OCI-LY1 (cell line): Measurements from ENCODE around the gene TANC1.

Experiments
- H2AFZ ChIP-seq: fragments of 200-600 bp; sonication (generic), shearing (Covaris generic); 2 replicates; pipeline ENCODE4 v1.6.0; 2014; ENCODE audit warnings: antibody characterized with exemption, mild to moderate bottlenecking, low read length
- H3F3A ChIP-seq: fragments of 200-600 bp; sonication (generic), shearing (Covaris generic); 2 replicates; pipeline ENCODE4 v1.6.0; 2014; ENCODE audit warnings: mild to moderate bottlenecking, antibody characterized with exemption, low read length, moderate library complexity; ENCODE audit not compliant: insufficient read depth
- H3K27ac ChIP-seq: fragments of 200-600 bp; sonication (generic); 2 replicates; pipeline ENCODE4 v1.5.1; 2014; ENCODE audit warnings: low read length, mixed run types, mild to moderate bottlenecking, low read depth; ENCODE audit not compliant: poor library complexity, severe bottlenecking
- H3K27me3 ChIP-seq: fragments of 200-600 bp; sonication (generic); 2 replicates; pipeline ENCODE4 v1.6.0; 2014; ENCODE audit warnings: antibody characterized with exemption, mild to moderate bottlenecking, low read length, moderate library complexity; ENCODE audit not compliant: insufficient read depth
- H3K36me3 ChIP-seq: fragments of 200-600 bp; sonication (generic); 2 replicates; pipeline ENCODE4 v1.6.1; 2014; ENCODE audit warnings: mild to moderate bottlenecking, antibody characterized with exemption, low read length, moderate library complexity, mixed read lengths; ENCODE audit not compliant: insufficient read depth
- H3K4me1 ChIP-seq: fragments of 200-600 bp; sonication (generic); 2 replicates; pipeline ENCODE4 v1.5.1; 2014; ENCODE audit warnings: mild to moderate bottlenecking, low read length, moderate library complexity; ENCODE audit not compliant: insufficient read depth, severe bottlenecking
- H3K4me2 ChIP-seq: fragments of 200-600 bp; sonication (generic), shearing (Covaris generic); 2 replicates; pipeline ENCODE4 v1.6.1; 2014; ENCODE audit warnings: low read length
- H3K4me3 ChIP-seq: fragments of 200-600 bp; sonication (generic); 2 replicates; pipeline ENCODE4 v1.5.1; 2014; ENCODE audit warnings: low read length, low read depth, mild to moderate bottlenecking, mixed read lengths; ENCODE audit not compliant: poor library complexity, severe bottlenecking
- H3K79me2 ChIP-seq: fragments of 200-600 bp; shearing (Covaris generic); 2 replicates; pipeline ENCODE4 v1.6.1; 2016; ENCODE audit warnings: mixed run types, low read length, mixed read lengths; ENCODE audit not compliant: insufficient read depth
- H3K9ac ChIP-seq: fragments of 200-600 bp; sonication (generic), shearing (Covaris generic); 2 replicates; pipeline ENCODE4 v1.6.1; 2014; ENCODE audit warnings: mild to moderate bottlenecking, low read length, mixed read lengths
- H3K9me2 ChIP-seq: fragments of 200-600 bp; sonication (generic), shearing (Covaris generic); 2 replicates; pipeline ENCODE4 v1.6.1; 2014; ENCODE audit warnings: low read depth, mild to moderate bottlenecking, low read length, mixed read lengths
- H3K9me3 ChIP-seq: fragments of 200-600 bp; shearing (Covaris generic); 2 replicates; pipeline ENCODE4 v1.6.1; 2014; ENCODE audit warnings: low read length, mixed read lengths
- H4K20me1 ChIP-seq: fragments of 200-600 bp; sonication (generic), shearing (Covaris generic); 2 replicates; pipeline ENCODE4 v1.6.0; 2016; ENCODE audit warnings: mild to moderate bottlenecking, low read length; ENCODE audit not compliant: insufficient read depth
- EZH2 ChIP-seq: fragments of 200-600 bp; sonication (generic), shearing (Covaris generic); IDR thresholded peaks from 2 replicates; pipeline ENCODE4 v1.8.0; 2017; ENCODE audit warnings: borderline replicate concordance, mixed run types, mild to moderate bottlenecking, antibody characterized with exemption, low read length, moderate library complexity, mixed read lengths
- TF ChIP-seq, protein P1 (sequence below): fragments of 200-600 bp; sonication (generic), shearing (Covaris generic); IDR thresholded peaks from 2 replicates; pipeline ENCODE4 v1.5.1; 2017; ENCODE audit warnings: mild to moderate bottlenecking, antibody characterized with exemption, low read length, moderate library complexity, mixed read lengths

TANC1 gene

DNA sequence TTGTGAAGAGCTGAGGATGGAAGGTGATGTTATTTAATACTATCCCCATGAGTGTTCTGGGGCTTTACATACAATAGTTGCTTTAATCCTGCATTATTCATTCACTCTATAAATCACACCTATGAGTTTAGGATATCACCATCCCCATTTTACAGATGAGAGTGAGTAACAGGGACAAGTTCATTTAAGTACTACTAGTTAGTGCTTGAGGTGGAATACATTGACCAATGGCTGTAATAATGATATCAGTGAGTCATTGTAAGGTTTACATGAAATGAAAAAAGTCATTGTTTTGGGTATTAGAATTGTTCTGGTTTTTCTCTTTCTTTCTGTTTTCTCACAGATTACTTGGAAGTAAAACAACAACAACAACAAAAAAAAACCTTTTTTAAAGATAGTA lies 42.5 kb downstream of the TANC1 start:
- no peaks in the 10 kb centered on the region for H3K36me3 ChIP-seq
- H3K9me3 ChIP-seq: 0 out of 2 replicates have a peak, but pooled peaks cover 5% of the 10 kb centered on the region
- no peak overlapping the region for H2AFZ ChIP-seq
- no peaks in the 10 kb centered on the region for H3F3A ChIP-seq
- H3K79me2 ChIP-seq: no peaks in the 10 kb centered on the region
- no peak overlapping the region for H3K27ac ChIP-seq
- H3K4me1 ChIP-seq: no peaks in the 10 kb centered on the region
- no peak overlapping the region for H3K9ac ChIP-seq
- H3K9me2 ChIP-seq: no peaks in the 10 kb centered on the region
- no peaks in the 10 kb centered on the region for H4K20me1 ChIP-seq
- no peak overlapping the region for H3K4me3 ChIP-seq
- H3K4me2 ChIP-seq: no peak overlapping the region
- TF ChIP-seq, protein P1, sequence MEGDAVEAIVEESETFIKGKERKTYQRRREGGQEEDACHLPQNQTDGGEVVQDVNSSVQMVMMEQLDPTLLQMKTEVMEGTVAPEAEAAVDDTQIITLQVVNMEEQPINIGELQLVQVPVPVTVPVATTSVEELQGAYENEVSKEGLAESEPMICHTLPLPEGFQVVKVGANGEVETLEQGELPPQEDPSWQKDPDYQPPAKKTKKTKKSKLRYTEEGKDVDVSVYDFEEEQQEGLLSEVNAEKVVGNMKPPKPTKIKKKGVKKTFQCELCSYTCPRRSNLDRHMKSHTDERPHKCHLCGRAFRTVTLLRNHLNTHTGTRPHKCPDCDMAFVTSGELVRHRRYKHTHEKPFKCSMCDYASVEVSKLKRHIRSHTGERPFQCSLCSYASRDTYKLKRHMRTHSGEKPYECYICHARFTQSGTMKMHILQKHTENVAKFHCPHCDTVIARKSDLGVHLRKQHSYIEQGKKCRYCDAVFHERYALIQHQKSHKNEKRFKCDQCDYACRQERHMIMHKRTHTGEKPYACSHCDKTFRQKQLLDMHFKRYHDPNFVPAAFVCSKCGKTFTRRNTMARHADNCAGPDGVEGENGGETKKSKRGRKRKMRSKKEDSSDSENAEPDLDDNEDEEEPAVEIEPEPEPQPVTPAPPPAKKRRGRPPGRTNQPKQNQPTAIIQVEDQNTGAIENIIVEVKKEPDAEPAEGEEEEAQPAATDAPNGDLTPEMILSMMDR: no peak
- no peak for TF ChIP-seq EZH2
- no peaks in the 10 kb centered on the region for H3K27me3 ChIP-seq

DNA sequence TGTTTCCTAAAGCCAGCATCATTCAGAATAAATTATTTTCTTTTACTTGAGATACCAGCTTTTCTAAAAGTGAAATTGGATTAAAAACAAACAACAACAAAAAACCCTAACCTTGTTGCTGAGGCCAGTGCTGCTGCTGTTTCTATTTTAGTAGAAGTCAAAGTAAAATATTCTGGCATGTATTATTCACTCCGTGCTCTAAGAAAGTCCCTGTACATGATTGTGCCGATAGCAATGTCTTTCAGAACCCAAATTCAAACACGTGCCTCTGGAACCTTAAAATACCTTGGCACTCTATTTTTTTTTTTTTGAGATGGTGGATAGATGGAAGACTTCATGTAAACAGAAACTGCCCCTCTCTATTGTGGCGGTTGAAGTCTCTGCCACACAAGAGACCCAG lies 43.7 kb downstream of the TANC1 start:
- Histone ChIP-seq H3K4me1 (no peaks in the 10 kb centered on the region), H3K9me3 (0 out of 2 replicates have a peak, but pooled peaks cover 5% of the 10 kb centered on the region), H3K4me2 (no peak overlapping the region), H2AFZ (no peak overlapping the region), H3K4me3 (no peak overlapping the region), H3F3A (no peaks in the 10 kb centered on the region), H4K20me1 (no peaks in the 10 kb centered on the region), H3K27ac (no peak overlapping the region), H3K79me2 (no peaks in the 10 kb centered on the region), H3K36me3 (no peaks in the 10 kb centered on the region), H3K27me3 (no peaks in the 10 kb centered on the region), H3K9me2 (no peaks in the 10 kb centered on the region), H3K9ac (no peak overlapping the region)
- TF ChIP-seq, protein P1: no peak

DNA sequence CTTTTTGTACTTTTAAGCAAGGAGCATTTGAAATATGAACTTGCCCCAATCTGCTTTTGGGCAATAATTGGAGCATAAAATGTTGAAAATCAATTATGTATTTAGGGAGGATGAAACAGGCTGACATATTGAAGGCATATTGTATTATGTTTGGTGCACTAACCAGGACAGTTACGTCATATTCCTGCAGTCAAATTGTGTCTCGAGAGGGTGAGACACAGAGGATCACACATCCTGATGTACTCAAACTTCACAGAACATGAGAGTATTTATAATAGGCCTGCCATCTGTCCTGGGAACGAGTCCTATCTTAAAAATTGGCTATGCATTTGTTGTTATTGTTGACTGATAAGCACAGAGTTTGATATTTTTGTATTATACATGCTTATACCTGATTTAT lies 44.7 kb downstream of the TANC1 start:
- H3K36me3 ChIP-seq: no peaks in the 10 kb centered on the region
- no peak overlapping the region for H2AFZ ChIP-seq
- no peak for TF ChIP-seq EZH2
- TF ChIP-seq, protein P1: no peak
- no peak overlapping the region for H3K4me3 ChIP-seq
- no peaks in the 10 kb centered on the region for H3K9me2 ChIP-seq
- no peaks in the 10 kb centered on the region for H3K4me1 ChIP-seq
- no peaks in the 10 kb centered on the region for H3K79me2 ChIP-seq
- no peaks in the 10 kb centered on the region for H4K20me1 ChIP-seq
- no peaks in the 10 kb centered on the region for H3F3A ChIP-seq
- no peak overlapping the region for H3K9ac ChIP-seq
- H3K27me3 ChIP-seq: no peaks in the 10 kb centered on the region
- H3K27ac ChIP-seq: no peak overlapping the region
- H3K4me2 ChIP-seq: no peak overlapping the region
- H3K9me3 ChIP-seq: 0 out of 2 replicates have a peak, but pooled peaks cover 5% of the 10 kb centered on the region
